Stimulated activated CD4-positive, alpha-beta T cell treated with anti-CD3 and anti-CD28 coated beads, Interleukin-12 subunit alpha, Interleukin-12 subunit beta, amount 100 ng/mL, for 24 hours (primary cell): ENCODE measurements around the gene RREB1.

ENCODE experiments used
- DNase-seq, 2 experiments: peaks; one replicate each; pipeline ENCODE4 v3.0.0-alpha.2; 2020; ENCODE audit warnings: low read depth in 2 of 2

RREB1 gene

GRCh38 chr6:7219310-7219709 is 111.5 kb downstream of the RREB1 start:
- DNase-seq: no peak

DNA sequence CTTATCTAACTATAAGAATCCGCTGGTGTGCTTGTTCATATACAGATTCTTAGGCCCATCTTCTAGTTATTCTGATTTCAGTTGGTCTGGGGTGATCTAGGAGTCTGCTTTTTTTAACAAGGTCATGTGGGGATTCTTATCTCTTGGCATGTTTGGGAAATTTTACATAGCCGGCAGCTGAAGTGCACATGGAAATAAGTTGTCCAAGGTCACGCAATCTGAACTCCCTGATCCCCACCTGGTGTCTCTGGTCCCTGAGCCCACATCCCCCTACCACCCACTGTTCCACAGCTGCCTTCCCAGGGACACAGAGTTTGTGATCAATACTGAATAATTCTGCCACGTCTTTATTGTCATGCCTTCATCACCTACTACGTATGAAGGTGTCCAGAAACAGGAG is 114.4 kb downstream of the RREB1 start:
- no peak for DNase-seq

DNA sequence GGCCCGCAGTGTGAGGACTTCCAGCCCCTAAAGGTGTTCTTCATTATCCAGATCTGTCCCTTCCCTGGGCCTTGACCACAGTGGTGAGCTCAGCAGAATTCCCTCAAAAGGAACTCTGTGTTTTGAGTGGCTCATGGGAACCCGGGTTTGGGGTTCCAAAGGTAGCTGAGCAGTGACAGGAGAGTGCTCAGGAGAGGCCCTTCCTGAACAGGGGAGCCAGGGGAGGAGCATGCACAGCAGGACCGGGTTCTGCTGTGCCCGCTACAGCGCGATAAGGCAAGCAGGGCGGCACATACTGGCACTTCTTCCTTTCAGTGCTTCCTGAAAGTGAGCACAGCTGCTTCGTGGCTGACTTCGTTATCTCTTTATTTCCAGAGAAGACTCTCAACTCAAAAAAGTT is 117.0 kb downstream of the RREB1 start:
- DNase-seq: no peak

GRCh38 chr6:7228662-7229375 is 121.1 kb downstream of the RREB1 start:
- DNase-seq: no peak

DNA sequence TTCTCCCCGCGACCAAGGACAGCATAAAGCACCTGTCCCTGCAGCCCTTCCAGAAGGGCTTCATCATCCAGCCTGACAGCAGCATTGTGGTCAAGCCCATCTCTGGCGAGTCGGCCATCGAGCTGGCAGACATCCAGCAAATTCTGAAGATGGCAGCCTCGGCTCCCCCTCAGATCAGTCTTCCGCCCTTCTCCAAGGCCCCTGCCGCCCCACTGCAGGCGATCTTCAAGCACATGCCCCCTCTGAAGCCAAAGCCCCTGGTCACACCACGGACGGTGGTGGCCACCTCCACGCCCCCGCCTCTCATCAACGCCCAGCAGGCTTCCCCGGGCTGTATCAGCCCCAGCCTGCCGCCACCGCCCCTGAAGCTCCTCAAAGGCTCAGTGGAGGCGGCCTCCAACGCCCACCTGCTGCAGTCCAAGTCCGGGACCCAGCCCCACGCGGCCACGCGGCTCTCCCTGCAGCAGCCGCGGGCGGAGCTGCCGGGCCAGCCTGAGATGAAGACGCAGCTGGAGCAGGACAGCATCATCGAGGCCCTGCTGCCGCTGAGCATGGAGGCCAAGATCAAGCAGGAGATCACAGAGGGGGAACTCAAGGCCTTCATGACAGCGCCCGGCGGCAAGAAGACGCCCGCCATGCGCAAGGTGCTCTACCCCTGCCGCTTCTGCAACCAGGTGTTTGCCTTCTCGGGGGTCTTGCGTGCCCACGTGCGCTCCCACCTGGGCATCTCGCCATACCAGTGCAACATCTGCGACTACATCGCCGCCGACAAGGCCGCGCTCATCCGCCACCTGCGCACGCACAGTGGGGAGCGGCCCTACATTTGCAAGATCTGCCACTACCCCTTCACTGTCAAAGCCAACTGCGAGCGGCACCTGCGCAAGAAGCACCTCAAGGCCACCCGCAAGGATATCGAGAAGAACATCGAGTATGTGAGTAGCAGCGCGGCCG is 121.9 kb downstream of the RREB1 start:
- DNase-seq: no peak

DNA sequence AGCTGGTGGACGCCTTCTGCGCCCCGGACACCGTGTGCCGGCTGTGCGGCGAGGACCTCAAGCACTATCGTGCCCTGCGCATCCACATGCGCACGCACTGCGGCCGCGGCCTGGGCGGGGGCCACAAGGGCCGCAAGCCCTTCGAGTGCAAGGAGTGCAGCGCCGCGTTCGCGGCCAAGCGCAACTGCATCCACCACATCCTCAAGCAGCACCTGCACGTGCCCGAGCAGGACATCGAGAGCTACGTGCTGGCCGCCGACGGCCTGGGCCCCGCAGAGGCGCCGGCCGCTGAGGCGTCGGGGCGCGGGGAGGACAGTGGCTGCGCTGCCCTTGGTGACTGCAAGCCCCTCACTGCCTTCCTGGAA is 122.5 kb downstream of the RREB1 start:
- DNase-seq: no peak

DNA sequence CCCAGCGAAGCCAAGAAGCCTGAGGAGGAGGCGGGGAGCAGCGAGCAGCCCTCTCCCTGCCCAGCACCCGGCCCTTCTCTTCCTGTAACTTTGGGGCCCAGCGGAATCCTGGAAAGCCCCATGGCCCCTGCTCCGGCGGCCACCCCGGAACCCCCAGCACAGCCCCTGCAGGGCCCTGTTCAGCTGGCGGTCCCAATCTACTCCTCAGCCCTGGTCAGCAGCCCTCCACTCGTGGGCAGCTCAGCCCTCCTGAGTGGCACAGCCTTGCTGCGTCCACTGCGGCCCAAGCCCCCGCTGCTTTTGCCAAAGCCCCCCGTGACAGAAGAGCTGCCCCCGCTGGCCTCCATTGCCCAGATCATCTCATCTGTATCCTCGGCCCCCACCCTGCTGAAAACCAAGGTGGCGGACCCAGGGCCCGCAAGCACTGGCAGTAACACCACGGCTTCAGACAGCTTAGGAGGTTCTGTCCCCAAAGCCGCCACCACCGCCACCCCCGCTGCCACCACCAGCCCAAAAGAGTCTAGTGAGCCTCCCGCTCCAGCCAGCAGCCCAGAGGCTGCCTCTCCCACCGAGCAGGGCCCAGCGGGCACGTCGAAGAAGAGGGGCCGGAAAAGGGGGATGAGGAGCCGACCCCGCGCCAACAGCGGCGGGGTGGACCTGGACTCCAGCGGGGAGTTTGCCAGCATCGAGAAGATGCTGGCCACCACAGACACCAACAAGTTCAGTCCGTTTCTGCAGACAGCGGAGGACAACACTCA is 123.4 kb downstream of the RREB1 start:
- DNase-seq: no peak

- DNase-seq: no peak
Measured at GRCh38 chr6:7232351-7232750, 124.6 kb downstream of the RREB1 start.

DNA sequence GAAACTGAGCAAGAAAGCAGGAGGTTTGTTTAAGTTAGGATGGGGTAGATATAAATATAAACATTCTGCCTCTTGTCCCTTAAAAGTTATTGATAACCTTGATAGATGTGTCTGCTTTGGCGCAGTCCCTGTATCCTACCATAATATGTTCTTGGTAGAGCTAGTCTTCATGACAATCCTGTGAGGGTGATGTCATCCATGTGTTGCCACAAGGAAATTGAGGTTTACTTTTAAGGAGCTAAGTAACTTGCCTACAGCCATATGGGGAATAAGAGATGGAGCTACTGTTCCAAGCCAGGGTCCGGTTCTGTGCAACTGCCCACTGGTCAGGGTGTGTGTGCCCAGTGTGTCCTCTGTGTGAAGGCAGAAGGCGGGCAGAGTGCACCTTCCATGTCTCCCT is 126.8 kb downstream of the RREB1 start:
- no peak for DNase-seq

GRCh38 chr6:7235712-7236305 is 128.0 kb downstream of the RREB1 start:
- DNase-seq: no peak

DNA sequence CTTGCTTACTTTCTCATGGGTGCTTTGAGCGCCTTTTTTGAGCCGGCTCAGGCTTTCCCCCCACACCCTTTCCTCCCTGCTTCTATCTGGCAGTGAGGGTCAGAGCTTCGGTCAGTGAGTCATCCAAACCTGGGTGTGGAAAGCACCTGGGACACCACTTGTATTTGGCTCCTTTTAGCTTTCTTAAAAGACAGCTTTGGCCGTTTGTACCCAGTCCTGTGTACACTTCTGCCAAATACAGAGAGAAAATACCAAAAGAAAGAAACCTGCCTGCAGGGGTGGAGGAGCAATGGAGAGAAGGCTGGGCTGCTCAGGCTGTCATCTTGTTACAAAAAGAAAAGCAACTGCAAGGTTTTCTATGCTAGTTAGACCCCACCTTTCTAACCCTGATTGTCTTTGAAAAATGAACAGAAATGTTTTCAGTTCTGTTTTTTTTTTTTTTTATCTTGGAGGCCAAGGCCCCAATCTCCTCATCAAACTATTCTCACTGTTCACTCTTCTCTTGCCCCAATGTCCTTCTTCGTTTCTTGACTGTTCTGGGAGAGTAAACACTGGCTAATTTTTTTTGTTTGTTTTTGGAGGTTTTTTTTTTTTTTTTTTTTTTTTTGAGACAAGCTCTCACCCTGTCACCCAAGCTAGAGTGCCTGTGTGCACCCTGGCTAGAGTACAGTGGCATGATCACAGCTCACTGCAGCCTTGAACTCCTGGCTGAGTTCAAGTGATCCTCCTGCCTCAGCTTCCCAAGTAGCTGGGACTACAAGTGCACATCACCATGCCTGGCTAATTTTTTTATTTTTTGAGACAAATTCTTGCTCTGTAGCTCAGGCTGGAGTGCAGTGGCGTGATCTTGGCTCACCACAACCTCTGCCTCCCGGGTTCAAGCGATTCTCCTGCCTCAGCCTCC is 128.8 kb downstream of the RREB1 start:
- DNase-seq: no peak

GRCh38 chr6:7237653-7238188 is 130.0 kb downstream of the RREB1 start:
- no peak for DNase-seq

GRCh38 chr6:7238526-7238899 is 130.8 kb downstream of the RREB1 start:
- DNase-seq: no peak

DNA sequence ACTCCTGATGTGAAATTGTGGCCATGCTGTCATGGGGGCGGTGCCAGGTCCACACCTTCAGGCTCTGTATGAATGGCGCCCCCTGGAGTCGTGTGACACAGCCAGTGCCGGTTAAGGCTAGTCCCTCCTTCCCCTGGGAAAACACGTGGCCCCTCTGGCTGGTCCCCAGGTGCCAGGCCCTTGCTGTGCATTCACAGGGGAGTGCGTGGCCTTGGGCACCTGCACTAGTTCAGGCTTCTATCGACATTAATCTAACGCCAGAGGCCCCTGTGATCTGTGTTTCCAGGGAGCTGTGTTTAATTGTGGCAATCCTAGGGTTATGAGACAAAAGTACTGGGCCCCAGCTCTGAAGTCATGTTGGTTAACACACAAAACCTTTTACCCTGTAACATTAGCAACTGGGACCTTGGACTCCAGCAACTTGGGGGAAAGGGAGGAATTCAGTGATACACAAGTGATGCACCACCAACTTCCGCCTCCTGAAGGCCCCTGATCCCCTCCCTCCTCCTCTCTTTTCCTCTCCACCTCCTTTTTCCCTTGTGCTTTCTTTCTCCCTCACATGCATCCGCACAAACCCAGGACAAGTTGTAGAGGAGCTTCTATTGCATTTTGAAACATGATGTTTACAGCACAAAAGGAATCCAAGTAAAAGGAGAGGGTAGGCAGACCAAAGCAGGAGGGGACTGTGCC is 131.3 kb downstream of the RREB1 start:
- DNase-seq: peak; percentile 55 to 79

DNA sequence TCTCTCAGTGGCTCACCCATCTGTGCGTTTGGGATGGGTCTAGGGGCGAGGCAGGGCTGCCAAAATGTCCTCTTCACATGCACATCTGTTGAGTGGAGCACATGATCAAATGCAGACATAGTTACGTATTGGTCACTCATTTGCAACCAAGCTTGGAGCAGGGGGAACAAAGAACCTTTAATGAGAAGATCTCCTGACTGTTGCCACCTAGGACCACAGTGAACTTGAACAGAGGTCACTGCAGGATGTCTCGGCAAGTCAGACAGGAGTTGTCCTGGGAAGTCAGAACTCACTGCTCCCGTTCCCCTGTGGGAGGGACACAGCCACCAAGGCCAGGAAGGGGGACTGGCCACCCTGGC is 131.8 kb downstream of the RREB1 start:
- no peak for DNase-seq

GRCh38 chr6:7240351-7240750 is 132.6 kb downstream of the RREB1 start:
- DNase-seq: no peak

- DNase-seq: no peak
Measured at GRCh38 chr6:7241160-7241559, 133.4 kb downstream of the RREB1 start.

GRCh38 chr6:7241709-7242645 is 134.2 kb downstream of the RREB1 start:
- no peak for DNase-seq

DNA sequence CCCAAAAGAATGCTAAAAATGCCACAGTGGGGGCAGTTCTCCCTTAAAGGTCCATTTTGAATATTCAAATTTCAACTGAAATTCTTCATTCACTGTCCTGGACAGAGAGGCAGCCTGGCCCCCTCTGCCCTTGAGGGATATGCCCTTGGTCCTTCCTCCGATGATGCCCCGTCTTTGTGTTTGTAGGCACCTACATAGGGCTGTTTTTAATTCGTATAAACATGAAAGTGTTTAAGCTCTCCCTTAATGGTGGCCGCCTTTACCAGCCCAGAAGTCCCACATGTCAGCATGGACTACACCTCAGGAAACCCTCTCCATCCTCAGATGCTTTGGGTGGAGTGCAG is 135.0 kb downstream of the RREB1 start:
- DNase-seq: no peak
